Mesenchymal stem cell (in vitro differentiated cells and primary cell): ENCODE data around the gene DHX29.

ENCODE experiments used
- DNase-seq: peaks from one replicate; pipeline ENCODE4 v3.0.0-alpha.2; 2013
- H2AFZ ChIP-seq: one replicate; pipeline ENCODE4 v1.6.1; 2013; ENCODE audit warnings: low read depth, mild to moderate bottlenecking, control low read depth, inconsistent platforms, low read length, moderate library complexity
- H2AK5ac ChIP-seq: 2 replicates; pipeline ENCODE4 v1.6.1; 2013; ENCODE audit warnings: low read length, moderate library complexity, mild to moderate bottlenecking, inconsistent platforms; ENCODE audit not compliant: severe bottlenecking
- H2BK120ac ChIP-seq: one replicate; pipeline ENCODE4 v1.6.1; 2013; ENCODE audit warnings: low read depth, mild to moderate bottlenecking, inconsistent platforms, low read length, moderate library complexity
- H2BK12ac ChIP-seq, 2 experiments: one replicate each; pipeline ENCODE4 v1.6.1; 2013; ENCODE audit warnings: inconsistent platforms in 2 of 2, low read length in 2 of 2, mild to moderate bottlenecking in 2 of 2, moderate library complexity in 2 of 2, control low read depth in 1 of 2
- H2BK15ac ChIP-seq: one replicate; pipeline ENCODE4 v1.6.1; 2013; ENCODE audit warnings: mild to moderate bottlenecking, low read depth, inconsistent platforms; ENCODE audit not compliant: poor library complexity, severe bottlenecking
- H2BK5ac ChIP-seq: 2 replicates; pipeline ENCODE4 v1.6.1; 2013; ENCODE audit warnings: low read depth, mild to moderate bottlenecking, low read length, control low read depth, inconsistent platforms; ENCODE audit not compliant: poor library complexity, severe bottlenecking
- H3K14ac ChIP-seq, 2 experiments: one replicate each; pipeline ENCODE4 v1.6.1; 2013; ENCODE audit warnings: inconsistent platforms in 2 of 2, low read length in 2 of 2, control low read depth in 1 of 2, mild to moderate bottlenecking in 1 of 2, moderate library complexity in 1 of 2
- H3K18ac ChIP-seq, 2 experiments: one replicate each; pipeline ENCODE4 v1.6.1; 2013; ENCODE audit warnings: inconsistent platforms in 2 of 2, low read length in 2 of 2, control low read depth in 1 of 2, low read depth in 1 of 2, mild to moderate bottlenecking in 1 of 2
- H3K23ac ChIP-seq, 2 experiments: one replicate each; pipeline ENCODE4 v1.6.1; 2013; ENCODE audit warnings: inconsistent platforms in 2 of 2, low read length in 2 of 2, mild to moderate bottlenecking in 2 of 2, moderate library complexity in 2 of 2, control low read depth in 1 of 2
- H3K27ac ChIP-seq: 2 replicates; pipeline ENCODE4 v1.5.1; 2013; ENCODE audit warnings: mild to moderate bottlenecking, moderate library complexity, low read length, control low read depth, inconsistent platforms; ENCODE audit not compliant: poor library complexity, severe bottlenecking
- H3K27me3 ChIP-seq, 2 experiments: 2 replicates each; pipeline versions ENCODE4 v1.6.1 to v1.7.0; 2013; ENCODE audit warnings: low read length in 2 of 2, mild to moderate bottlenecking in 2 of 2, moderate library complexity in 2 of 2, control low read depth in 1 of 2, inconsistent platforms in 1 of 2; ENCODE audit not compliant: control insufficient read depth in 1 of 2, insufficient read depth in 1 of 2
- H3K36me3 ChIP-seq, 2 experiments: 2 replicates each; pipeline versions ENCODE4 v1.6.1 to v1.7.0; 2013; ENCODE audit warnings: low read length in 2 of 2, control low read depth in 1 of 2, inconsistent platforms in 1 of 2, low read depth in 1 of 2, mild to moderate bottlenecking in 1 of 2; ENCODE audit not compliant: insufficient read depth in 2 of 2, control insufficient read depth in 1 of 2
- H3K4ac ChIP-seq, 2 experiments: one replicate each; pipeline ENCODE4 v1.6.1; 2013; ENCODE audit warnings: inconsistent platforms in 2 of 2, low read length in 2 of 2, mild to moderate bottlenecking in 2 of 2, moderate library complexity in 2 of 2, control low read depth in 1 of 2, low read depth in 1 of 2
- H3K4me1 ChIP-seq: 2 replicates; pipeline ENCODE4 v1.6.1; 2013; ENCODE audit warnings: low read depth, low read length, control low read depth; ENCODE audit not compliant: control insufficient read depth, insufficient read depth
- H3K4me2 ChIP-seq: 2 replicates; pipeline ENCODE4 v1.6.1; 2013; ENCODE audit warnings: low read length, mild to moderate bottlenecking, inconsistent platforms; ENCODE audit not compliant: poor library complexity, severe bottlenecking
- H3K4me3 ChIP-seq, 2 experiments: 2 replicates each; pipeline versions ENCODE4 v1.5.1 to v1.7.0; 2013; ENCODE audit warnings: low read length in 2 of 2, mild to moderate bottlenecking in 2 of 2, control low read depth in 1 of 2, low read depth in 1 of 2; ENCODE audit not compliant: insufficient read depth in 1 of 2
- H3K79me1 ChIP-seq: replicated peaks from 2 replicates; pipeline ENCODE4 v1.6.1; 2013; ENCODE audit warnings: mild to moderate bottlenecking, control low read depth, low read length, inconsistent platforms; ENCODE audit not compliant: poor library complexity, severe bottlenecking
- H3K9ac ChIP-seq: 2 replicates; pipeline ENCODE4 v1.7.0; 2013; ENCODE audit warnings: mild to moderate bottlenecking, low read length, moderate library complexity
- H3K9me3 ChIP-seq: 2 replicates; pipeline ENCODE4 v1.7.0; 2013; ENCODE audit warnings: mild to moderate bottlenecking, low read length; ENCODE audit not compliant: control insufficient read depth
- H4K8ac ChIP-seq: one replicate; pipeline ENCODE4 v1.6.1; 2013; ENCODE audit warnings: inconsistent platforms, mild to moderate bottlenecking, low read length, moderate library complexity
- H4K91ac ChIP-seq: one replicate; pipeline ENCODE4 v1.6.1; 2013; ENCODE audit warnings: mild to moderate bottlenecking, low read length, inconsistent platforms
- WGBS: methylation state at CpG from one replicate; pipeline ENCODE4 v1.1.7; 2013; ENCODE audit warnings: mixed read lengths; 5-methylcytosine and 5-hydroxymethylcytosine counted together

DHX29 gene

GRCh38 chr5:55236800-55237199 is 70.7 kb downstream of the DHX29 start:
- no peak overlapping the region for H3K27ac ChIP-seq
- no peak overlapping the region for H4K8ac ChIP-seq
- peaks cover 21 to 75% of the 10 kb centered on the region in 2 experiments for H3K27me3 ChIP-seq
- no peak overlapping the region for H3K18ac ChIP-seq
- no peaks in the 10 kb centered on the region for H3K79me1 ChIP-seq
- no peak overlapping the region for H2BK5ac ChIP-seq
- no peak overlapping the region for H2BK15ac ChIP-seq
- no peak overlapping the region for H2AK5ac ChIP-seq
- no peak overlapping the region for H3K14ac ChIP-seq
- no peaks in the 10 kb centered on the region for H3K36me3 ChIP-seq
- no peak overlapping the region for H3K4ac ChIP-seq
- DNase-seq, result no peak
- H2BK12ac ChIP-seq, result no peak overlapping the region
- H2BK120ac ChIP-seq, result no peak overlapping the region
- no peak overlapping the region for H3K4me3 ChIP-seq
- H3K23ac ChIP-seq, result no peak overlapping the region
- no peak overlapping the region for H4K91ac ChIP-seq
- H3K4me1 ChIP-seq, result peaks cover 18% of the 10 kb centered on the region
- 71% methylated on average over 10 of the region's 10 CpGs for WGBS
- H3K9ac ChIP-seq, result no peak overlapping the region
- H3K4me2 ChIP-seq, result no peak overlapping the region
- no peaks in the 10 kb centered on the region for H3K9me3 ChIP-seq
- H2AFZ ChIP-seq, result no peak overlapping the region

GRCh38 chr5:55234121-55234700 is 73.3 kb downstream of the DHX29 start:
- Histone ChIP-seq H3K9ac (peak overlapping the region; percentile 66), H2BK120ac (no peak overlapping the region), H3K9me3 (no peaks in the 10 kb centered on the region), H3K36me3 (no peaks in the 10 kb centered on the region), H2AK5ac (no peak overlapping the region), H3K4me2 (peak overlapping the region; percentile 100), H2BK5ac (no peak overlapping the region), H2BK15ac (no peak overlapping the region), H3K18ac (no peak overlapping the region), H3K27ac (no peak overlapping the region), H3K4ac (no peak overlapping the region), H2AFZ (peak overlapping the region; percentile 43), H3K79me1 (no peaks in the 10 kb centered on the region), H2BK12ac (no peak overlapping the region), H4K91ac (no peak overlapping the region), H3K23ac (no peak overlapping the region), H4K8ac (no peak overlapping the region), H3K4me3 (peak overlapping the region; percentile 67 to 84), H3K27me3 (peaks cover 41 to 85% of the 10 kb centered on the region in 2 experiments), H3K4me1 (peaks cover 25% of the 10 kb centered on the region), H3K14ac (no peak overlapping the region)
- 4% methylated on average over 31 of the region's 31 CpGs for WGBS
- DNase-seq, result peak; percentile 40

- Histone ChIP-seq H3K4ac (no peak within 1 kb of the TSS), H2BK5ac (no peak within 1 kb of the TSS), H4K91ac (no peak within 1 kb of the TSS), H3K79me1 (no peaks in the 10 kb centered on the region), H4K8ac (no peak within 1 kb of the TSS), H3K4me3 (peak within 1 kb of the TSS; percentile 67 to 84), H2AFZ (peak within 1 kb of the TSS; percentile 43), H3K4me1 (peaks cover 25% of the 10 kb centered on the region), H3K9me3 (no peaks in the 10 kb centered on the region), H3K27ac (no peak within 1 kb of the TSS), H3K27me3 (peaks cover 50 to 88% of the 10 kb centered on the region in 2 experiments), H2AK5ac (no peak within 1 kb of the TSS), H3K18ac (no peak within 1 kb of the TSS), H3K23ac (peak within 1 kb of the TSS in 1 of 2 experiments; percentile 65), H2BK120ac (no peak within 1 kb of the TSS), H2BK15ac (no peak within 1 kb of the TSS), H2BK12ac (no peak within 1 kb of the TSS), H3K36me3 (no peaks in the 10 kb centered on the region), H3K14ac (no peak within 1 kb of the TSS), H3K4me2 (peak within 1 kb of the TSS; percentile 100), H3K9ac (peak within 1 kb of the TSS; percentile 66)
- under 1% methylated on average over 95 of the region's 106 CpGs for WGBS
- DNase-seq, result peak; percentile 75
Observed at GRCh38 chr5:55232985-55233928, 74.2 kb downstream of the DHX29 start, which contains the start of gene CCNO. Gene CCNO (minus strand): TSS chr5:55233608. CDS start chr5:55233523, 85 bp downstream.
